IMR-90 (cell line): Measurements from ENCODE around the gene DCDC2. TPM values are rescaled to one million over a fixed set of nuclear protein-coding genes. Genes with fewer than 3 reads are reported as not detected.

Experiments used
- ATAC-seq: fragments of 200-7000 bp; cut with Tn5 transposase; 2 replicates; pipeline ENCODE4 v1.9.1; 2020; ENCODE audit warnings: low read depth, mild to moderate bottlenecking, moderate library complexity
- BruUV-seq: library from RNA; stranded (reverse); fragments of 400-500 nt; replicated peaks from 2 replicates; lab custom pipeline; 2021; lab: Mats Ljungman, UMichigan
- CTCF ChIA-PET: fragments of 300-600 bp; formaldehyde crosslinking; extraction: SDS; loops from one replicate; lab custom pipeline; 2021; ENCODE audit warnings: antibody characterized with exemption; lab: Yijun Ruan, JAX
- POLR2A ChIA-PET: fragments of 300-600 bp; sonication (Branson Sonifier 250); formaldehyde crosslinking; loops from one replicate; lab custom pipeline; 2022; ENCODE audit warnings: antibody characterized with exemption; ENCODE audit not compliant: unreplicated experiment; lab: Charles Lee
- DNase-seq: peaks from one replicate; pipeline ENCODE4 v3.0.0; 2013
- H2AFZ ChIP-seq: replicated peaks from 2 replicates; pipeline ENCODE3; 2013; ENCODE audit warnings: low read length, mild to moderate bottlenecking; ENCODE audit not compliant: poor library complexity
- H2AK5ac ChIP-seq: 2 replicates; pipeline ENCODE4 v1.6.1; 2013; ENCODE audit warnings: low read depth, low read length, inconsistent platforms
- H2AK9ac ChIP-seq: replicated peaks from 2 replicates; pipeline ENCODE3; 2013; ENCODE audit warnings: mild to moderate bottlenecking, low read depth, low read length, moderate library complexity; ENCODE audit not compliant: poor library complexity
- H2BK120ac ChIP-seq: 2 replicates; pipeline ENCODE4 v1.6.1; 2013; ENCODE audit warnings: low read depth, low read length, inconsistent platforms
- H2BK15ac ChIP-seq: 3 replicates; pipeline ENCODE4 v1.6.1; 2013; ENCODE audit warnings: low read depth, low read length, inconsistent platforms
- H2BK20ac ChIP-seq: 2 replicates; pipeline ENCODE4 v1.6.1; 2013; ENCODE audit warnings: low read depth, mild to moderate bottlenecking, inconsistent platforms, low read length, moderate library complexity
- H2BK5ac ChIP-seq: 2 replicates; pipeline ENCODE4 v1.6.1; 2013; ENCODE audit warnings: mild to moderate bottlenecking, low read depth, low read length, inconsistent platforms; ENCODE audit not compliant: poor library complexity, severe bottlenecking
- H3K14ac ChIP-seq: replicated peaks from 2 replicates; pipeline ENCODE4 v1.6.1; 2013; ENCODE audit warnings: low read depth, low read length, inconsistent platforms
- H3K18ac ChIP-seq: 2 replicates; pipeline ENCODE4 v1.6.1; 2013; ENCODE audit warnings: low read depth, low read length, control low read depth
- H3K23ac ChIP-seq: 2 replicates; pipeline ENCODE4 v1.6.1; 2013; ENCODE audit warnings: low read depth, low read length, inconsistent platforms
- H3K27ac ChIP-seq: 2 replicates; pipeline ENCODE4 v1.5.1; 2013; ENCODE audit warnings: mild to moderate bottlenecking, control low read depth, low read length; ENCODE audit not compliant: insufficient read depth
- H3K27me3 ChIP-seq: 2 replicates; pipeline ENCODE4 v1.6.1; 2013; ENCODE audit warnings: low read length; ENCODE audit not compliant: control insufficient read depth, insufficient read depth
- H3K36me3 ChIP-seq: 2 replicates; pipeline ENCODE4 v1.6.1; 2013; ENCODE audit warnings: low read length, mixed read lengths; ENCODE audit not compliant: control insufficient read depth, insufficient read depth
- H3K4ac ChIP-seq: 2 replicates; pipeline ENCODE4 v1.6.1; 2013; ENCODE audit warnings: low read depth, low read length, inconsistent platforms
- H3K4me1 ChIP-seq: 2 replicates; pipeline ENCODE4 v1.6.1; 2013; ENCODE audit warnings: low read length, mixed read lengths; ENCODE audit not compliant: control insufficient read depth, insufficient read depth
- H3K4me2 ChIP-seq: 2 replicates; pipeline ENCODE4 v1.6.1; 2013; ENCODE audit warnings: low read depth, mild to moderate bottlenecking, control low read depth, low read length, moderate library complexity
- H3K4me3 ChIP-seq: 2 replicates; pipeline ENCODE4 v1.5.1; 2013; ENCODE audit warnings: low read depth, mild to moderate bottlenecking, control low read depth, low read length, moderate library complexity; ENCODE audit not compliant: insufficient read depth
- H3K56ac ChIP-seq: 2 replicates; pipeline ENCODE4 v1.6.1; 2013; ENCODE audit warnings: low read length, inconsistent platforms; ENCODE audit not compliant: insufficient read depth; ENCODE audit errors: extremely low read depth
- H3K79me1 ChIP-seq, 2 experiments: 2 replicates each; pipeline ENCODE4 v1.6.1; 2013; ENCODE audit warnings: low read length in 2 of 2, inconsistent platforms in 1 of 2, low read depth in 1 of 2
- H3K9ac ChIP-seq: 2 replicates; pipeline ENCODE4 v1.6.1; 2013; ENCODE audit warnings: low read depth, low read length, control low read depth
- H3K9me1 ChIP-seq: 2 replicates; pipeline ENCODE4 v1.6.1; 2013; ENCODE audit warnings: low read length, inconsistent platforms; ENCODE audit not compliant: insufficient read depth
- H3K9me3 ChIP-seq: 2 replicates; pipeline ENCODE4 v1.6.1; 2013; ENCODE audit warnings: low read length; ENCODE audit not compliant: control insufficient read depth, insufficient read depth
- H4K20me1 ChIP-seq: 2 replicates; pipeline ENCODE4 v1.6.1; 2013; ENCODE audit warnings: low read length, inconsistent platforms; ENCODE audit not compliant: insufficient read depth
- H4K5ac ChIP-seq: 2 replicates; pipeline ENCODE4 v1.6.1; 2013; ENCODE audit warnings: mild to moderate bottlenecking, low read depth, low read length, control low read depth
- H4K8ac ChIP-seq, 2 experiments: 2 replicates each; pipeline ENCODE4 v1.6.1; 2013; ENCODE audit warnings: low read depth in 2 of 2, low read length in 2 of 2, control low read depth in 1 of 2, inconsistent platforms in 1 of 2
- H4K91ac ChIP-seq: 2 replicates; pipeline ENCODE4 v1.6.1; 2013; ENCODE audit warnings: low read depth, low read length, inconsistent platforms; ENCODE audit not compliant: insufficient read depth
- BHLHE40 ChIP-seq: fragments of 150-350 bp; IDR thresholded peaks from 2 replicates; pipeline ENCODE4 v1.6.1; 2016; ENCODE audit warnings: mild to moderate bottlenecking, low read depth, low read length
- CEBPB ChIP-seq: IDR thresholded peaks from 2 replicates; pipeline ENCODE4 v1.6.1; 2012; ENCODE audit warnings: low read depth, low read length, improper control_type of control experiment
- CHD1 ChIP-seq: IDR thresholded peaks from 2 replicates; pipeline ENCODE4 v1.6.1; 2012; ENCODE audit warnings: low read depth, low read length, improper control_type of control experiment
- FOS ChIP-seq: fragments of 150-350 bp; IDR thresholded peaks from 2 replicates; pipeline ENCODE4 v1.6.1; 2016; ENCODE audit warnings: low read depth, low read length
- MAZ ChIP-seq: IDR thresholded peaks from 2 replicates; pipeline ENCODE4 v1.6.1; 2012; ENCODE audit warnings: low read depth, mild to moderate bottlenecking, low read length, improper control_type of control experiment, moderate library complexity, borderline replicate concordance
- MXI1 ChIP-seq: IDR thresholded peaks from 2 replicates; pipeline ENCODE4 v1.6.1; 2012; ENCODE audit warnings: low read depth, mild to moderate bottlenecking, low read length, moderate library complexity, borderline replicate concordance
- NFE2L2 ChIP-seq: fragments of 150-350 bp; IDR thresholded peaks from 2 replicates; pipeline ENCODE4 v1.6.1; 2016; ENCODE audit warnings: low read depth, mild to moderate bottlenecking, low read length
- POLR2A ChIP-seq: IDR thresholded peaks from 2 replicates; pipeline ENCODE4 v1.6.1; 2012; ENCODE audit warnings: mild to moderate bottlenecking, low read depth, low read length
- RAD21 ChIP-seq: IDR thresholded peaks from 2 replicates; pipeline ENCODE4 v1.6.1; 2012; ENCODE audit warnings: low read length, improper control_type of control experiment
- RCOR1 ChIP-seq: IDR thresholded peaks from 2 replicates; pipeline ENCODE4 v1.6.1; 2012; ENCODE audit warnings: mild to moderate bottlenecking, low read length, improper control_type of control experiment; ENCODE audit not compliant: insufficient replicate concordance
- RFX5 ChIP-seq: IDR thresholded peaks from 2 replicates; pipeline ENCODE4 v1.8.0; 2012; ENCODE audit warnings: low read depth, mild to moderate bottlenecking, low read length, moderate library complexity
- SMC3 ChIP-seq: fragments of 150-350 bp; IDR thresholded peaks from 2 replicates; pipeline ENCODE4 v1.6.1; 2016; ENCODE audit warnings: low read depth, mild to moderate bottlenecking, antibody characterized with exemption, low read length, moderate library complexity
- WGBS, 2 experiments: methylation state at CpG; one replicate each; pipeline versions ENCODE4 v1.1.5 to v1.1.7; 2013; ENCODE audit warnings: missing lambda C conversion rate in 2 of 2; ENCODE audit not compliant: insufficient read length in 1 of 2; ENCODE audit errors: extremely low coverage in 2 of 2; 5-methylcytosine and 5-hydroxymethylcytosine counted together
- dilution Hi-C: fragments of 300-500 bp; cut with HindIII; formaldehyde crosslinking; loops from one replicate; pipeline ENCODE4 v1.14.3; 2018; ENCODE audit warnings: low sequenced_read_pairs; ENCODE audit not compliant: unreplicated experiment
- in situ Hi-C: fragments of 300-500 bp; cut with MboI; formaldehyde crosslinking; loops from 3 replicates; pipeline ENCODE4 v1.14.3; 2019; ENCODE audit warnings: low sequenced_read_pairs, inconsistent platforms, mixed read lengths
- intact Hi-C: fragments of 100-400 bp; cut with micrococcal nuclease; formaldehyde crosslinking; loops from 2 replicates; pipeline ENCODE4 v1.10.0; 2022
- polyA plus RNA-seq, 3 experiments: library from polyadenylated mRNA; depleted of rRNA; stranded (reverse); fragments of >200 nt; gene quantifications; 2 replicates each; pipeline ENCODE4 v1.2.3, GENCODE V29; 2012; ENCODE audit warnings: low replicate concordance in 1 of 3
- total RNA-seq: library from RNA; depleted of rRNA; stranded (reverse); fragments of >200 nt; gene quantifications from 2 replicates; pipeline ENCODE4 v1.2.3, GENCODE V29; 2012
- TF ChIP-seq, protein P1 (sequence below): fragments of 150-350 bp; IDR thresholded peaks from 2 replicates; pipeline ENCODE4 v1.6.1; 2017; ENCODE audit warnings: mild to moderate bottlenecking, antibody characterized with exemption, low read length, low read depth
- TF ChIP-seq, protein P2 (sequence below): conservative IDR thresholded peaks from 2 replicates; pipeline ENCODE4 v1.5.1; 2012; ENCODE audit warnings: mild to moderate bottlenecking, low read depth, low read length, improper control_type of control experiment
- TF ChIP-seq, protein P3 (sequence below): fragments of 150-350 bp; IDR thresholded peaks from 2 replicates; pipeline ENCODE4 v1.6.1; 2016; ENCODE audit warnings: low read depth, mild to moderate bottlenecking, low read length, moderate library complexity, borderline replicate concordance

DCDC2 gene
- total and polyA plus RNA-seq, 2 of the 4 experiments (the other 2 are of a cell fraction): not detected

DNA sequence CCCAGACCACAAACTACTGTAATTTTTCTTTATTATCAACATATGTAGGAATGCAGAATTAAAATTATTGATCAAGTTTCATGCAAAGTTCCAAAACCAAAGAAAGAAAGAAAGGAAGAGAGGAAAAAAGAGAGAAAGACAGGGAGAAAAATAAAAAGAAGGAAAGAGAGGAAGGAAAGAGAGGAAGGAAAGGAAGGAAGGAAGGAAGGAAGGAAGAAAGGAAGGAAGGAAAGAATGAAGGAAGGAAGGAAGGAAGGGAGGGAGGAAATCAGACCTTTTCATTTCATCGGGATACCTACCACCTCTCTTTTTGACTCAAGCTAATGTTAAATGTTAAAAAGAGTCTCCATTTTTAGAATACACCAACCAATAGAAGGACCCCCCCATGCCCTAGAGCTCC, 31.9 kb downstream of the DCDC2 start:
- Histone ChIP-seq H3K27me3 (no peaks in the 10 kb centered on the region), H2AK5ac (no peak overlapping the region), H2BK5ac (no peak overlapping the region), H3K14ac (no peak overlapping the region), H4K20me1 (no peaks in the 10 kb centered on the region), H2AK9ac (no peak overlapping the region), H4K5ac (no peak overlapping the region), H3K4me1 (no peaks in the 10 kb centered on the region), H3K4me2 (no peak overlapping the region), H3K36me3 (no peaks in the 10 kb centered on the region), H4K91ac (no peak overlapping the region), H3K9ac (no peak overlapping the region), H3K79me1 (no peaks in the 10 kb centered on the region), H4K8ac (no peak overlapping the region), H3K4me3 (no peak overlapping the region), H3K27ac (no peak overlapping the region), H2AFZ (no peak overlapping the region), H3K4ac (no peak overlapping the region), H3K23ac (no peak overlapping the region), H2BK15ac (no peak overlapping the region), H2BK20ac (no peak overlapping the region), H3K18ac (no peak overlapping the region), H3K9me3 (no peaks in the 10 kb centered on the region), H2BK120ac (no peak overlapping the region), H3K9me1 (no peaks in the 10 kb centered on the region), H3K56ac (no peak overlapping the region)
- ChIA-PET CTCF (no interaction called here), POLR2A (no interaction called here)
- no TSS peak for BruUV-seq
- TF ChIP-seq CEBPB: no peak
- TF ChIP-seq MAZ: no peak
- TF ChIP-seq, protein P1, sequence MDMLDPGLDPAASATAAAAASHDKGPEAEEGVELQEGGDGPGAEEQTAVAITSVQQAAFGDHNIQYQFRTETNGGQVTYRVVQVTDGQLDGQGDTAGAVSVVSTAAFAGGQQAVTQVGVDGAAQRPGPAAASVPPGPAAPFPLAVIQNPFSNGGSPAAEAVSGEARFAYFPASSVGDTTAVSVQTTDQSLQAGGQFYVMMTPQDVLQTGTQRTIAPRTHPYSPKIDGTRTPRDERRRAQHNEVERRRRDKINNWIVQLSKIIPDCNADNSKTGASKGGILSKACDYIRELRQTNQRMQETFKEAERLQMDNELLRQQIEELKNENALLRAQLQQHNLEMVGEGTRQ: no peak
- no peak for TF ChIP-seq BHLHE40
- TF ChIP-seq RFX5: no peak
- TF ChIP-seq RCOR1: no peak
- TF ChIP-seq, protein P2, sequence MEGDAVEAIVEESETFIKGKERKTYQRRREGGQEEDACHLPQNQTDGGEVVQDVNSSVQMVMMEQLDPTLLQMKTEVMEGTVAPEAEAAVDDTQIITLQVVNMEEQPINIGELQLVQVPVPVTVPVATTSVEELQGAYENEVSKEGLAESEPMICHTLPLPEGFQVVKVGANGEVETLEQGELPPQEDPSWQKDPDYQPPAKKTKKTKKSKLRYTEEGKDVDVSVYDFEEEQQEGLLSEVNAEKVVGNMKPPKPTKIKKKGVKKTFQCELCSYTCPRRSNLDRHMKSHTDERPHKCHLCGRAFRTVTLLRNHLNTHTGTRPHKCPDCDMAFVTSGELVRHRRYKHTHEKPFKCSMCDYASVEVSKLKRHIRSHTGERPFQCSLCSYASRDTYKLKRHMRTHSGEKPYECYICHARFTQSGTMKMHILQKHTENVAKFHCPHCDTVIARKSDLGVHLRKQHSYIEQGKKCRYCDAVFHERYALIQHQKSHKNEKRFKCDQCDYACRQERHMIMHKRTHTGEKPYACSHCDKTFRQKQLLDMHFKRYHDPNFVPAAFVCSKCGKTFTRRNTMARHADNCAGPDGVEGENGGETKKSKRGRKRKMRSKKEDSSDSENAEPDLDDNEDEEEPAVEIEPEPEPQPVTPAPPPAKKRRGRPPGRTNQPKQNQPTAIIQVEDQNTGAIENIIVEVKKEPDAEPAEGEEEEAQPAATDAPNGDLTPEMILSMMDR: no peak
- no peak for TF ChIP-seq NFE2L2
- no peak for TF ChIP-seq SMC3
- no peak for TF ChIP-seq RAD21
- TF ChIP-seq CHD1: no peak
- TF ChIP-seq, protein P3, sequence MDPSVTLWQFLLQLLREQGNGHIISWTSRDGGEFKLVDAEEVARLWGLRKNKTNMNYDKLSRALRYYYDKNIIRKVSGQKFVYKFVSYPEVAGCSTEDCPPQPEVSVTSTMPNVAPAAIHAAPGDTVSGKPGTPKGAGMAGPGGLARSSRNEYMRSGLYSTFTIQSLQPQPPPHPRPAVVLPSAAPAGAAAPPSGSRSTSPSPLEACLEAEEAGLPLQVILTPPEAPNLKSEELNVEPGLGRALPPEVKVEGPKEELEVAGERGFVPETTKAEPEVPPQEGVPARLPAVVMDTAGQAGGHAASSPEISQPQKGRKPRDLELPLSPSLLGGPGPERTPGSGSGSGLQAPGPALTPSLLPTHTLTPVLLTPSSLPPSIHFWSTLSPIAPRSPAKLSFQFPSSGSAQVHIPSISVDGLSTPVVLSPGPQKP: no peak
- TF ChIP-seq FOS: no peak
- no peak for TF ChIP-seq POLR2A
- TF ChIP-seq MXI1: no peak
- DNase-seq (no peak), ATAC-seq (no peak)
- in situ Hi-C loops: no loop called here
- intact Hi-C loops: no loop called here
- WGBS, 2 experiments: no CpG with 5 or more reads among the region's 1 CpG
- dilution Hi-C loops: no loop called here
